DMS53 treated with DMSO at 0.1 percent for 48 hours (cell line): ENCODE results near the gene IPO8.
"Not testable (repeated sequence)": the region's sequence is repeated elsewhere in the genome, so short reads cannot be mapped to it uniquely, and the experiment has no call there.

Source experiments
- DNase-seq: peaks from one replicate; lab custom pipeline; 2025; ENCODE audit not compliant: unreplicated experiment; lab: John Stamatoyannopoulos, UW

Gene IPO8

GRCh38 chr12:30610718-30611117 lies 85.0 kb downstream of the IPO8 start:
- DNase-seq: no peak

DNA sequence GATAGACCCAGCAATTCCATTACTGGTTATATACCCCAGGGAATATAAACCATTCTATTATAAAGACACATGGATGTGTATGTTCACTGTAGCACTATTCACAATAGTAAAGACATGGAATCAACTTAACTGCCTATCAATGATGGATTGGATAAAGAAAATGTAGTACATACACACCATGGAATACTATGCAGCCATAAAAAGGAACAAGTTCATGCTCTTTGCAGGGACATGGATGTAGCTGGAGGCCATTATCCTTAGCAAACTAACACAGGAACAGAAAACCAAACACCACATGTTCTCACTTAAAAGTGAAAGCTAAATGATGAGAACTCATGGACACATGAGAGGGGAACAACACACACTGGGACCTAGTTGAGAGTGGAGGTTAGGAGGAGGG lies 85.8 kb downstream of the IPO8 start:
- not testable (repeated sequence) for DNase-seq

GRCh38 chr12:30604302-30604701 lies 91.4 kb downstream of the IPO8 start:
- peak; percentile 43 for DNase-seq

GRCh38 chr12:30603129-30603528 lies 92.5 kb downstream of the IPO8 start:
- no peak for DNase-seq

- DNase-seq: no peak
These were observed 93.0 kb downstream of the IPO8 start for GRCh38 chr12:30602678-30603077.

- DNase-seq: peak; percentile 100
These were observed 96.1 kb downstream of the IPO8 start for GRCh38 chr12:30599608-30600007.

- no peak for DNase-seq
These were observed 96.8 kb downstream of the IPO8 start for GRCh38 chr12:30598889-30599288.

DNA sequence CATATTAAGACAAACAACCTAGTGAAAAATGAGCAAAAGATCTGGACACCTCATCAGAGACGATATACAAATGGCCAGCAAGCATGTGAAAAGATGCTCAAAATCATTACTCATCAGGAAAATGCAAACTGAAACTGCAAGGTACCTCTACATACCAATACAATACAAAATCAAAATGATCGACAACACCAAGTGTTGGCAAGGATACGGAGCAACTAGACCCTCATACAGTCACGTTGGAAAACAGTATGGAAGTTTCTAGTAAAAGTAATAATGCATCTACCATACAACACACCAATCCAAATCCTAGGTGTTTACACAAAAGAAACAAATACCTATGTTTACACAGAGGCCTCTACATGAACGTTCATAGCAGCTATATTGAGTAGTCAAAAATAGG lies 99.9 kb downstream of the IPO8 start:
- DNase-seq: no peak

GRCh38 chr12:30594509-30594908 lies 101.2 kb downstream of the IPO8 start:
- no peak for DNase-seq

GRCh38 chr12:30588572-30588971 lies 107.1 kb downstream of the IPO8 start:
- not testable (repeated sequence) for DNase-seq

DNA sequence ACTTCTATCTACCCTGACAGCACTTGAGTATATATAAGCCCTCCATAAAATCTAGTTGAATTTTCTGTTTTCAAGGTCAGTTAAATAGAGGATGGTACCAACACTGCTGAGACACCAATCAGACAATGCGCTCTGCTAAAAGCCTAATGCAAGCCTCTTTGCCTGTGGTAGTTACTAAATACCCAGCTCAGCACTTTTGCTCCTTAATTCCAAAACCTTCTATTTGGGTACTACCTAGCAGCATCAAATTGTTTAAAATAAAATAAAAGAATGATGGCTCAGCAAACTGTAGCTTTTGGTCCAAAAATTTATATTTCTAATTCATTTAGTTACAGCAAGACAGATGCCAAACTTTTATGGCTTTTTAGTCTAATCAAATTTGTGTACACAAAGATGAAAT lies 107.9 kb downstream of the IPO8 start:
- no peak for DNase-seq

DNA sequence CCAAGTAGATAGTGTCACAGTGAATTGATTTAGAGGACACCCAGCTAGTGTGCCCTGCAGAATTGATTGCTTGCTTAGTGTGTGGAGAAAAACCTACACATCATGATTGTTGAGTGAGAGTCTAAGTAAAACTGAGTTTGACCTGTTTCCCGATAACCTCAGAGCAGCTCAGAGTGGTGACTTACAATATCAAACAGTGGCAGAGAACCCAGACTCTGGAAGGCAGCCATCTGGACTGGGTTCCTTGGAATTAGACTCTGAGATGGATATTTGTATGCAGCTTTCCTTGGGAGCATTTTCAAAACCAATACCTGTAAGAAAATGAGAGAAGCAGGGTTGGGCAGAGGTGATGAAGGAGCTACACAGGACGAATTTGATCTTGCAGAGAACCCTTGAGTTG lies 109.8 kb downstream of the IPO8 start:
- no peak for DNase-seq

DNA sequence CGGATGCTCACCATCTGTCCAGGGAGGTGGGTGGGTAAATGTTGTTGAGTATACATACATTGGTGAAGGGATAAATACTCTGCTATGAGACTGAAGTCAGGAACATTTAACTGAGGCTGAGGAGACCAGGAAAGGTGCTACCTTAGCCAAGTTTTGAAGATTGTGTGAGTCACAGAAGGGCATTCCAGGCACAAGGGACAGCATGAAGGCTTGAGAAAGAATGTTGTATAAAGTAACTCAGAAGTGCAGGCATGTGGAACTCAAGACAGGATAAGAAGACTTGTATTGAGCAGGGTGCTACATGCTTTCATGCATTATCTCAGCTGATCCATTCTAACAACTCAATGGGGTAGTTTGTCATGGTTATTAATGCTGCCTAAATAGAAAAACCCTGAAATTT lies 112.7 kb downstream of the IPO8 start:
- DNase-seq: no peak

DNA sequence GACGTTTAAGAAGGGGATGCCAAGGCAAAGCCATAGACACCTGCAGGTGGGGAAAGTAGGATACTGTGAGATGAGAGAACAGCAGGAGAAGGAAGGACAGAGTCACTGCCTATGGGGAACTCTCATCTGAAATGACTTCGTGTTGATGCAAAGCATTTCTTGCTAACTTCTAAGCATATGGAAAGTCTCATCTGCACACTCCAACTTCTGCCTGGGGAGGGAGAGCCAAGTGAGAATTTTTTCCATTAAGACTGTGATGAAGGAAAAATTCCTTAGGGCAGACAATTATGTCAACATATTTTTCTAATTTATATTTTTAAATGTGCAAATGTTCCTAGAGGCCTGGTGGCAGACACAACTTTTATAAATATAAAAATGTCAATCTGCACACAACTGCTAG lies 115.3 kb downstream of the IPO8 start:
- no peak for DNase-seq
